SKM-1 (cell line): ENCODE results near the gene CCDC27.
A peak's percentile ranks its signal among the peaks of the same experiment; 100 is the strongest.

Experiments used
- DNase-seq: peaks from one replicate; lab custom pipeline; 2025; ENCODE audit not compliant: unreplicated experiment; lab: John Stamatoyannopoulos, UW

Gene CCDC27

GRCh38 chr1:3750741-3751140 lies 1.5 kb upstream of the CCDC27 start:
- DNase-seq = no peak

DNA sequence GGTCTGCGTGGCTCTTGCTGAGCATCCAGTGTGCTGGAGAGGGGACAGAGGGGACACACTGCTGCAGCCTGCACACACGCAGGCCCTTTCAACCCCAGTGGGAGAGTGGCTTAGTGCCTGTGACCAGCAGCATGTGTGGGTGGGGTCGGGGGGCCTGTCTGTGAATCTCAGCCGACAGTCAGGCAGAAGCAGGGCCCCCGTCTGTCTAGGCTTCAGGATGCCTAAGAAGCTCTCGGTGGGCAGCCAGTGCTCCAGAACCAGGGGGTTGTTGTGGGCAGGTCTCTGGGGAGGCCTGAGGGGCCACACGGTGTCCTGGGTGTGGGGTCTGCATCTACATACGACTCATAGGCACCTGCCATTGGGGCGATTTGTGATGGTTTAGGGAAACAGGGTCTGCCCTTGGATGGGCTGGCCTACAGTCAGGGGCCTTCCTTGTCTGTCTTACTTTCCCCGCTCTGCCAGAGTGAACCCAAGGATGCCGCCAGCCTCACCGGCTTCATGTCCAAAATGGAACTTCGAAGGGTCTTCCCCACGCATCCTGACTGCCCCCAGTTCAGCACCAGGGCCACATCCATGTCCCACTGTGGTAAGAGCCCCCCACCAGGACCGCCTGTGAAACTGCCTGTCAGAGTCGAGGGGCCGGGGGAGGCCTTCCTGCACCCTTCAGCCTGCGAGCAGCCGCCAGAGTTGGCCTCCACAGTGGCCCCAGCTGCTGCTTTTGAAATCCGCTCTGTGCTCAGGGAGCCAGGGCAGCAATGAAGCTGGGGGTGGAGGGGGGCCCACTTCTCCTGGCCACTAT lies 1.6 kb downstream of the CCDC27 start:
- no peak for DNase-seq

- DNase-seq = no peak
Observed at GRCh38 chr1:3756394-3756793, 4.1 kb downstream of the CCDC27 start.

DNA sequence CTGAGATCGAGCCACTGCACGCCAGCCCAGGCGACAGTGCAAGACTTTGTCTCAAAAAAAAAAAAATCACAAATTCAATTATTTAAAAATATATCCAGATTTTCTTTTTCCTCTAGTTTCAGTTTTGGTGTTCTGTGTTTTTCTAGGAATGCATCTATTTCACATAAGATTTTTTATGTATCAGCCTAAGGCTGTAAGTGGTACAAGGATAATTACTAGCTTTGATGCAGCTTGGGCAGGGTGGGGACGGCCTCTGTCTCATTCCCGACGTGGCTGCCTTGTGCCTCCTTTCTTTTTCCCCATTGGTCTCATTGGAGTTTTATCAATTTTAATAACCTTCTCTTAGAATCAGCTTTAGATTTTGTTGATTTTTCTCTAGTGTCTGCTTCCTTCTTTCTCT lies 6.9 kb downstream of the CCDC27 start:
- DNase-seq = no peak

DNA sequence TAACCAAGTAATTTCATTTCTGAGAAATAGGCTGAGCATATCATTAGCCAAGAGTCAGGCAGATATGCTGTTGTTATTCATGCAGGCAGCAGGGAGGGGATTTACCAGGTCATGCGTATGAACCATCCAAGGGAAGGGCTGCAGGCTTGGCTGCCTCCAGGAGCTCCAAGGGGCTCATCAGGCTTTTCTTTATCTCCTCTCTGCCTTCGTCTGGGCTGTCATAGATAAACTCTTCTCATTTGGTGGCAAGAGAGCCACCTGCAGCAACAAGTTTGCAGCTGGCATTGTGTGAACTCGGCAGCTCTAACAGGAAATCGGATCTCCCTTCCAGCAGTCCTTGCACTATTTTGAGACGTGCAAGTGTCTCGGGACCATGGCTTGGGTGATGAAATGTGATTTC lies 7.5 kb downstream of the CCDC27 start:
- no peak for DNase-seq

GRCh38 chr1:3761296-3762010 lies 9.2 kb downstream of the CCDC27 start:
- DNase-seq = no peak

- no peak for DNase-seq
Observed at GRCh38 chr1:3762151-3762872, 10.1 kb downstream of the CCDC27 start.

- DNase-seq = no peak
Observed at GRCh38 chr1:3762873-3763228, 10.6 kb downstream of the CCDC27 start.

DNA sequence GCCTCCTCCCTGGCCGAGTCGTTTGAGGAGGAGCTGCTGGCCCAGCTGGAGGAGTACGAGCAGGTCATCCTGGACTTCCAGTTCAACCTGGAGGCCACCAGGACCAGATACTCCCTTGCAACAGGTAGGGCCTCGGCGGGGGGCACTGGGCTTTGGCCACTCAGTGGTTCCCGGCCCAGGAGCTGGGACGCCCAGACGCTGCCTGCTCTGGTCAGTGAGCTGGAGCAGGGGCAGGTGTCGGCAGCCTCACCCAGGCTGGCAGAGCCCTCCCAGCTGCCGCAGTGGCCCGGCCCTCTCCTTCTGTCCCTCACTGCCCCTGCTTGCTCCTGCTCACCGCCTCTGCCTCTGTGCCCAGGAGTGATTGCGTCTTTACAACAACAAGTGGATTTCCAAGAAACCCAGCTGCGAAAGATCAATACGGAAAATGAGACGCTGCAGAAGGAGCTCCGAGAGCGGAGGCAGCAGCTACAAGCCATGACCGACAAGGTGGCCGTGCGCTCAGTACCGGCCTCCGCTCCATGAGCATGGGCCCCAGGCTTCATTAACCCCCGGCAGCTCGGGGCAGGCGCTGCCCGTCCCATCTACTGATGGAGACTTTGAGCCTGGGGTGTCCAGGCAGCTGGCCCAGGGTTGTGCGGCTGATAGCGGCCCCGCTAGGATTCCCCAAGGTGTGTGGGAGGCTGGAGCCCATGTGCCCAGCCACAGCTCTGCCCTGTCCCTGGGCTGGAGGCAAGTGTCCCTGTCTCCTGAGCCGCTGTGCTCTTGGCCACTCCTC lies 11.3 kb downstream of the CCDC27 start:
- no peak for DNase-seq

- no peak for DNase-seq
Observed at GRCh38 chr1:3767328-3767925, 15.2 kb downstream of the CCDC27 start.

- DNase-seq = no peak
Observed at GRCh38 chr1:3768811-3769390, 16.7 kb downstream of the CCDC27 start.

GRCh38 chr1:3770047-3770765 lies 18.0 kb downstream of the CCDC27 start:
- no peak for DNase-seq

- no peak for DNase-seq
Observed at GRCh38 chr1:3771108-3772026, 19.1 kb downstream of the CCDC27 start.

GRCh38 chr1:3772027-3772714 lies 19.9 kb downstream of the CCDC27 start:
- peak; percentile 75 for DNase-seq

- no peak for DNase-seq
Observed at GRCh38 chr1:3772715-3773571, 20.7 kb downstream of the CCDC27 start, which contains the start of gene SMIM1. SMIM1 (plus strand) TSS chr1:3772749; CDS start chr1:3775374, 2,625 bp downstream.

DNA sequence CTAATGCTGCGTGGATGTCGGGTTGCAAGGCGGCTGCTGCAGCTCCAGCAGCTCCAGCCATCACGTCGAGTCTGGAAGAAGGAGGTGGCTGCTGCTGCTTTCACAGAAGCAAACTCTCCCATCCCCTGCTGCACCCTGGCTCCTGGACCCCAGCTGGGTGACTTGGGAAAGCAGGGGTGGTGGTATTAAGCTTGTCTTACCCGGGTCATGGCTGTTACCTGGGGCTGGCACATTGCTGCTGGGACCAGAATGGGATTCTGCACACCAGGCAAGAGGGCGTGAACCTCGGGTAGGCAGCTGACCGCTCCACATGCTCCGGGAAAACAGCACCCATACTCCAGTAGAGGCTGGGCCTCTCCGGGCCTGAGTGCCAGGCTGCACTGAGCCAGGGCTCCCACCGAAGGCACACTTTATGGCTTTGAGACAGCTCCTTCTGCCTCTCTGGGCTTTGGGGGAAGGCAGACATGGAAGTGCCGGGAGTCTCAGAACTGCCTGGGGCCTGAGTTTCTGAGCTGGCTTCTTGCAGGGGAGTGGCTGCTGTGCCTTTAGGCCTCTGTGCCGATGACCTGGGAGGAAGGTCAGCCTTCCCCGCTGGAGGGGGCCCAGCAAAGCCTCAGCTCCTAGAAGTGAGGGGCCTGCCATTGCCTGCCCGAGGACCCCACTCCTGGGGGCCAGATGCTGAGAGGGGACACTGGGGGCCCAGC lies 21.5 kb downstream of the CCDC27 start:
- DNase-seq = no peak
